Peyer's patch (tissue), 4 donors: ENCODE results near the gene DNASE1L1. TPM values are rescaled to one million over a fixed set of nuclear protein-coding genes. Genes with fewer than 3 reads are reported as not detected.
A peak's percentile ranks its signal among the peaks of the same experiment; 100 is the strongest.
"Not testable (repeated sequence)": the region's sequence is repeated elsewhere in the genome, so short reads cannot be mapped to it uniquely, and the experiment has no call there.

Experiments used
- DNase-seq, 3 donors: peaks; one replicate each; pipeline ENCODE4 v3.0.0-alpha.2; 2017 to 2019
- H3K27ac ChIP-seq, 4 donors: fragments of 200-600 bp; sonication (generic); one replicate each; pipeline ENCODE4 v1.5.1; 2016 to 2019
- H3K27me3 ChIP-seq, 2 donors: fragments of 200-600 bp; sonication (generic); one replicate each; pipeline ENCODE4 v1.5.1; 2019
- H3K36me3 ChIP-seq, 3 donors: fragments of 200-600 bp; sonication (generic); one replicate each; pipeline ENCODE4 v1.5.1; 2016 to 2019
- H3K4me1 ChIP-seq, 4 donors: fragments of 200-600 bp; sonication (generic); one replicate each; pipeline ENCODE4 v1.5.1; 2016 to 2019
- H3K4me3 ChIP-seq, 4 donors: fragments of 200-600 bp; sonication (generic); 1 replicate in 3 of 4; 2 replicates in 1 of 4; pipeline ENCODE4 v1.5.1; 2016 to 2019; ENCODE audit warnings: mild to moderate bottlenecking in 1 of 4
- H3K9me3 ChIP-seq, 4 donors: fragments of 200-600 bp; sonication (generic); one replicate each; pipeline ENCODE4 v1.5.1; 2016 to 2019; ENCODE audit warnings: mild to moderate bottlenecking in 1 of 4
- POLR2A ChIP-seq, 2 donors: fragments of 450-650 bp; IDR thresholded peaks; one replicate each; pipeline ENCODE4 v1.5.1; 2017; ENCODE audit warnings: antibody characterized with exemption in 2 of 2, mild to moderate bottlenecking in 2 of 2, moderate library complexity in 2 of 2
- total RNA-seq, 4 donors: library from RNA; depleted of rRNA; stranded (reverse); fragments of >200 nt; gene quantifications; one replicate each; pipeline ENCODE4 v1.1.0, GENCODE V29; 2016
- TF ChIP-seq, protein P1 (sequence below), 6 experiments: fragments of 450-650 bp in 4 of 6; fragments of 200-600 bp in 2 of 6; sonication (generic) in 1 of 6; IDR thresholded peaks; one replicate each; pipeline ENCODE4 v1.5.1; 2017 to 2019; ENCODE audit warnings: antibody characterized with exemption in 6 of 6, mild to moderate bottlenecking in 3 of 6, moderate library complexity in 1 of 6

Gene DNASE1L1
- total RNA-seq, 4 donors from 2014 or later, result 23.9 to 41.2 (median 32.2) TPM

DNA sequence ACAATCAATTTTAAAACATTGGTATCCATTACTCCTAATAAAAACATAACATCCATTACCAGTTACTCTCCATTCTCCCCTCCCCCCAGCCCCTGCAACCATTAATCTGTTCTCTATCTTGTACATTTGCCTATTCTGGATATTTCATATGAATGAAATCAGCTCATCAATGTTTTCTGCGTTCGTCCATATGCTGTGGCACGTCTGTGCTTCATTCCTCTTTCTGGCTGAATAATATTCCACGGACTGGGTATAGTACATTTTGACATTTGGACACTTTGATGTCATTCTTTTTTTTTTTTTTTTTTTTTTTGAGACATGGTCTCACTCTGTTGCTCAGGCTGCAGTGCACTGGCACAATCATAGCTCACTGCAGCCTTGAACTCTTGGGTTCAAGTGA lies 5.2 kb downstream of the DNASE1L1 start:
- no peak for DNase-seq
- H3K27ac ChIP-seq, result no peak overlapping the region
- H3K27me3 ChIP-seq, result no peaks in the 10 kb centered on the region
- TF ChIP-seq, protein P1, sequence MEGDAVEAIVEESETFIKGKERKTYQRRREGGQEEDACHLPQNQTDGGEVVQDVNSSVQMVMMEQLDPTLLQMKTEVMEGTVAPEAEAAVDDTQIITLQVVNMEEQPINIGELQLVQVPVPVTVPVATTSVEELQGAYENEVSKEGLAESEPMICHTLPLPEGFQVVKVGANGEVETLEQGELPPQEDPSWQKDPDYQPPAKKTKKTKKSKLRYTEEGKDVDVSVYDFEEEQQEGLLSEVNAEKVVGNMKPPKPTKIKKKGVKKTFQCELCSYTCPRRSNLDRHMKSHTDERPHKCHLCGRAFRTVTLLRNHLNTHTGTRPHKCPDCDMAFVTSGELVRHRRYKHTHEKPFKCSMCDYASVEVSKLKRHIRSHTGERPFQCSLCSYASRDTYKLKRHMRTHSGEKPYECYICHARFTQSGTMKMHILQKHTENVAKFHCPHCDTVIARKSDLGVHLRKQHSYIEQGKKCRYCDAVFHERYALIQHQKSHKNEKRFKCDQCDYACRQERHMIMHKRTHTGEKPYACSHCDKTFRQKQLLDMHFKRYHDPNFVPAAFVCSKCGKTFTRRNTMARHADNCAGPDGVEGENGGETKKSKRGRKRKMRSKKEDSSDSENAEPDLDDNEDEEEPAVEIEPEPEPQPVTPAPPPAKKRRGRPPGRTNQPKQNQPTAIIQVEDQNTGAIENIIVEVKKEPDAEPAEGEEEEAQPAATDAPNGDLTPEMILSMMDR (IDR thresholded peaks at IDR 0.05), result no peak
- TF ChIP-seq POLR2A (IDR thresholded peaks at IDR 0.05), result no peak
- peaks cover 0 to 21% (median 0%) of the 10 kb centered on the region in 3 donors for H3K36me3 ChIP-seq
- no peaks in the 10 kb centered on the region for H3K9me3 ChIP-seq
- H3K4me1 ChIP-seq, result peaks cover 0 to 12% (median 0%) of the 10 kb centered on the region in 4 donors
- no peak overlapping the region for H3K4me3 ChIP-seq

DNA sequence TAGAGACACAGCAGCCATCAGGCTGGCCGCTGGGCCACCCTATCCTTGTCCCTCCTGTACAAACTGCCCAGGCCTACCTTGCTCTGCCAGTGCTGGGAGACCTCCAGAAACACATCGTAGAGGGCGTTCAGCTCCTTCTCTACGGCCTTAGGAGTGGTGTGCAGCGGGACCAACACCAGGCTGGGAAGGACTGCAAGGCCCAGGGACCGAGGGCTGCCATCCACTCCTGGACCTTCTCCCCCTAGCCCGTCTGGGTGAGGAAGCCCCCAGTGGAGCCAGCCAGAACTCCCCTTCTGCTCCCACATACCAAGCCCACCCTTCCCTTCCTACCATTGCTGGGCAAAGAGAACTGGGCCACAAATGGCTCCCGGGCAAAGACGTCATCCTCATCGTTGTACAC lies 5.9 kb downstream of the DNASE1L1 start:
- TF ChIP-seq, protein P1 (IDR thresholded peaks at IDR 0.05), result no peak
- TF ChIP-seq POLR2A (IDR thresholded peaks at IDR 0.05), result no peak
- peaks cover 0 to 12% (median 0%) of the 10 kb centered on the region in 4 donors for H3K4me1 ChIP-seq
- H3K27me3 ChIP-seq, result no peaks in the 10 kb centered on the region
- H3K36me3 ChIP-seq, result peaks cover 0 to 21% (median 0%) of the 10 kb centered on the region in 3 donors
- no peak for DNase-seq
- H3K9me3 ChIP-seq, result no peaks in the 10 kb centered on the region
- H3K4me3 ChIP-seq, result no peak overlapping the region
- no peak overlapping the region for H3K27ac ChIP-seq

DNA sequence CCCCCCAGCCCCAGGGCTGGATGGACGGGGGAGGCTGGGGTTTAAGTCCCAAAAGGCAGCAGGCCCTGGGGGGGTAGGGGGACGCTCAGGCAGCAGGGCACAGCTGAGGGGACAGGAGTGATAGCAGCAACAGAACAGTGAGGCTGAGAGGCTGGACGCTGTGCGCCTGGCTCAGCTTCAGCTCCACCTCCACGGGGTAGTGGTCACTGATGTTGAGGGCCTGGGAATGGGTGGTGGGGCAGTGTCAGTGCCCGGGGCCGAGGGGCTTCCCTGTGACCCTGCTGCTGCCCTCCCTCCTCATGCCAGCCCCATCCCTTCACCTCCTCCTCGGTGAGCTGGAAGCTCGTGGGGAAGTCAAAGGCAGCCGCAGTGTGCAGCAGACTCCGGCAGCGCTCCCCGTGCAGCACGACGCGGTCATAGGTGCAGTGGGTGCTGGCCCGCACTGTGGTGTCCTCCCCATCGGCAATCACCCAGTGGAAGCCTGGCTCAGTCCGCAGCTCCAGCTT lies 6.4 kb downstream of the DNASE1L1 start:
- H3K27me3 ChIP-seq, result no peaks in the 10 kb centered on the region
- no peak overlapping the region for H3K27ac ChIP-seq
- no peak for DNase-seq
- peaks cover 0 to 21% (median 0%) of the 10 kb centered on the region in 3 donors for H3K36me3 ChIP-seq
- H3K4me3 ChIP-seq, result no peak overlapping the region
- no peaks in the 10 kb centered on the region for H3K9me3 ChIP-seq
- no peak for TF ChIP-seq POLR2A (IDR thresholded peaks at IDR 0.05)
- TF ChIP-seq, protein P1 (IDR thresholded peaks at IDR 0.05), result no peak
- H3K4me1 ChIP-seq, result peaks cover 0 to 12% (median 0%) of the 10 kb centered on the region in 4 donors

DNA sequence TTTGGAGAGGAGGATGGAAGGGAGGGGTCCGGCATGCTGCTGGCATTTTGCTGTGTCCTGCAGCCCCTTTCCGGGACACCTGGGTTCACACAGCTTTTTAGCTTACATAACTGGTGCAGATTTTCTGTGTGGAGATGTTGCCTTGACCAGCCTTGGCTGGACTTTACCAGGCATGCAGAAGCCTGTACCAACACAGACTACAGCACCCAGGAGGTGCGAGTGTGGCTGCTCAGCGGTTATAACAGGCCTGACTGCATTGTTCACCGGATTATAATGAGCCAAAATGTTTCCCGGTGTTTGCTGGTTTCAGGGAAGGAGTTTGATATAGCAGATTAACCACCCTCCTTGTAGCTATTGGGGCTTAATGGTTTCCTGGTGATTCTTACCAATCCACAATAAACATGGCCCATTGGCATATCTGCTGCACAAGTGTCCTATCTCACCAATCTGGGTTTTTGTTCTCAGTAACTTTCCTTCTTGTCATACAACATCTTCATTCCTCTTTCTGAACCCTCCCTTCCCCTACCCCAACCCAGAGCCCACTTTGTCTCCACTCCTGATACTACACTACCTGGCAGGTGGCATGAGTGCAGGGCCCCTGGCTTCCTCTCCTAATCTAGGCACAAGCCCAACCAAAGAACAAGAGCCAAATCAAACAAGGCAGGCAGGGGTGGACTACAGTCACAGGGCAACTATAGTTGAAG lies 7.0 kb downstream of the DNASE1L1 start:
- Histone ChIP-seq H3K4me3 (no peak overlapping the region), H3K36me3 (peaks cover 0 to 21% (median 0%) of the 10 kb centered on the region in 3 donors), H3K9me3 (no peaks in the 10 kb centered on the region), H3K27me3 (no peaks in the 10 kb centered on the region), H3K4me1 (peaks cover 0 to 12% (median 0%) of the 10 kb centered on the region in 4 donors), H3K27ac (no peak overlapping the region)
- TF ChIP-seq POLR2A (IDR thresholded peaks at IDR 0.05), result no peak
- TF ChIP-seq, protein P1 (IDR thresholded peaks at IDR 0.05), result no peak
- no peak for DNase-seq

DNA sequence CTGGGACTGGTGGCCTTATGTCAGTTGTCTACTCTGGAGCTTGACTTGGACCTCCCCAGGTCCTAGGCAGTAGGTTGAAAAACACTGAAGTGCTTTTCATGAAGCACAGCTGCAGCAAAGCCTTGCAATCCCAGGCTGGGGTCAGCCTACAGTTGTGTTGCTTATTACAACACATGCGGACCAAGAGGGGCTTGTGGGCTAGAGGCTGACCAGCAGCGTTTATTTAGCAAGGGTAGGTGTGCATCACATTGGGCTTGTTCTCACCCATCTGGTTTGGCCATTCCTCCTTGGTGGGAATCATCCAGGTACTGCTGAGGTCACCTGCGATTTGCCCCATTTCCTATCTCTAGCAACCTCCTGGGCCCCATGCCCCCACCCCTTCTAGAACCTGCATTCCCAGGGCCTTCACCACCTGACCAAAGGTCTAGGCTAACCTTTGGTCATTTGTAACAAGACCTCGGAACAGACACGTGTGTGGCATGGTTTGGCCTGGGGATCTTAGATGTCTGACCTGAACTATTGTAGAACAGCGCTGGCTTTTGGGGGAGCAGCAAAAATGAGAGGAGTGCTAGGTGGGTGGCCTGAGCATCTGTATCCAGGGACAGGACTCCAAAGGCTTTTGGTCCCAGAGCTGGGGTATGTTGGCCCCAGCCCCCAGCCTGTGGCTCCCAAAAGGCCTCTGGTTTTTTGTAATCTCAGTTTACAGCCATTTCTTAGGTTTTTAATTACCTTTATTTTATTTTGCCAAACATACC lies 7.8 kb downstream of the DNASE1L1 start:
- H3K27ac ChIP-seq, result no peak overlapping the region
- no peak for DNase-seq
- no peak overlapping the region for H3K4me3 ChIP-seq
- no peaks in the 10 kb centered on the region for H3K9me3 ChIP-seq
- TF ChIP-seq POLR2A (IDR thresholded peaks at IDR 0.05), result no peak
- TF ChIP-seq, protein P1 (IDR thresholded peaks at IDR 0.05), result no peak
- H3K36me3 ChIP-seq, result peaks cover 0 to 21% (median 0%) of the 10 kb centered on the region in 3 donors
- H3K4me1 ChIP-seq, result peaks cover 0 to 12% (median 0%) of the 10 kb centered on the region in 4 donors
- H3K27me3 ChIP-seq, result no peaks in the 10 kb centered on the region

DNA sequence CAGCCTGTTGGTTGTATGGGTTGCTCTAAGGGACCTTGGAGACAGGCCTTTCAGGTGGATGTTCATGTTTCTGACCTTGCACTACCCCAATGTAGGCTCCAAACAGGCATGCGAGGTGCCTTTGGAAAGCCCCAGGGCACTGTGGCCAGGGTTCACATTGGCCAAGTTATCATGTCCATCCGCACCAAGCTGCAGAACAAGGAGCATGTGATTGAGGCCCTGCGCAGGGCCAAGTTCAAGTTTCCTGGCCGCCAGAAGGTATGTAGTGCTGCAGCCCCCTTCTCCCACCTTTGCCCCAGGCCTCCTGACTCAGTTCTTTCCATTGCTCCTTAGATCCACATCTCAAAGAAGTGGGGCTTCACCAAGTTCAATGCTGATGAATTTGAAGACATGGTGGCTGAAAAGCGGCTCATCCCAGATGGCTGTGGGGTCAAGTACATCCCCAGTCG lies 8.7 kb downstream of the DNASE1L1 start:
- H3K9me3 ChIP-seq, H3K27me3 ChIP-seq, DNase-seq: not testable (repeated sequence)
- Histone ChIP-seq H3K4me1 (peaks cover 0 to 12% (median 0%) of the 10 kb centered on the region in 4 donors), H3K36me3 (peaks cover 0 to 21% (median 0%) of the 10 kb centered on the region in 3 donors), H3K27ac (peak overlapping the region in 3 of 4 donors; percentile 36 to 96 (median 92)), H3K4me3 (peak overlapping the region in 1 of 4 donors; percentile 74)
